ENCODE data around the gene MED1.

- TF ChIP-seq, protein P1, sequence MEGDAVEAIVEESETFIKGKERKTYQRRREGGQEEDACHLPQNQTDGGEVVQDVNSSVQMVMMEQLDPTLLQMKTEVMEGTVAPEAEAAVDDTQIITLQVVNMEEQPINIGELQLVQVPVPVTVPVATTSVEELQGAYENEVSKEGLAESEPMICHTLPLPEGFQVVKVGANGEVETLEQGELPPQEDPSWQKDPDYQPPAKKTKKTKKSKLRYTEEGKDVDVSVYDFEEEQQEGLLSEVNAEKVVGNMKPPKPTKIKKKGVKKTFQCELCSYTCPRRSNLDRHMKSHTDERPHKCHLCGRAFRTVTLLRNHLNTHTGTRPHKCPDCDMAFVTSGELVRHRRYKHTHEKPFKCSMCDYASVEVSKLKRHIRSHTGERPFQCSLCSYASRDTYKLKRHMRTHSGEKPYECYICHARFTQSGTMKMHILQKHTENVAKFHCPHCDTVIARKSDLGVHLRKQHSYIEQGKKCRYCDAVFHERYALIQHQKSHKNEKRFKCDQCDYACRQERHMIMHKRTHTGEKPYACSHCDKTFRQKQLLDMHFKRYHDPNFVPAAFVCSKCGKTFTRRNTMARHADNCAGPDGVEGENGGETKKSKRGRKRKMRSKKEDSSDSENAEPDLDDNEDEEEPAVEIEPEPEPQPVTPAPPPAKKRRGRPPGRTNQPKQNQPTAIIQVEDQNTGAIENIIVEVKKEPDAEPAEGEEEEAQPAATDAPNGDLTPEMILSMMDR (IDR thresholded peaks at IDR 0.05; ENCODE audit: low read depth, low read length, missing input control) = no peak
- TF ChIP-seq FOXA1 (IDR thresholded peaks at IDR 0.05) = no peak
- TF ChIP-seq HNF4G (IDR thresholded peaks at IDR 0.05) = no peak
- TF ChIP-seq SP1 (IDR thresholded peaks at IDR 0.05) = no peak
- no peak for TF ChIP-seq EGR1 (IDR thresholded peaks at IDR 0.05; ENCODE audit: low read depth in 2 of 2)
- no peak for TF ChIP-seq RAD21 (IDR thresholded peaks at IDR 0.05)
Observed at GRCh38 chr17:39429600-39429999, 21.5 kb downstream of the MED1 start.

Data from liver (tissue), 3 donors.